Small intestine (tissue), 7 donors: Measurements from ENCODE around the gene SAMHD1. TPM values are rescaled to one million over a fixed set of nuclear protein-coding genes. Genes with fewer than 3 reads are reported as not detected.
"Not testable (repeated sequence)": the region's sequence is repeated elsewhere in the genome, so short reads cannot be mapped to it uniquely, and the experiment has no call there.

ENCODE experiments used
- DNase-seq, 2 donors: peaks; one replicate each; pipeline versions ENCODE4 v3.0.0 to v3.0.0-alpha.2; 2013
- FAIRE-seq: peaks from 2 replicates; lab custom pipeline; 2012; peaks lifted over from hg19 to GRCh38; lab: Jason Lieb, UNC
- H3K27ac ChIP-seq, 3 donors: one replicate each; pipeline ENCODE4 v1.5.1; 2013; ENCODE audit warnings: low read length in 2 of 3, mild to moderate bottlenecking in 2 of 3, control low read depth in 1 of 3, inconsistent platforms in 1 of 3, low read depth in 1 of 3, moderate library complexity in 1 of 3
- H3K27me3 ChIP-seq, 3 donors: one replicate each; pipeline ENCODE4 v1.6.1; 2013; ENCODE audit warnings: low read length in 3 of 3, inconsistent platforms in 1 of 3; ENCODE audit not compliant: control insufficient read depth in 3 of 3, insufficient read depth in 3 of 3
- H3K36me3 ChIP-seq, 3 donors: one replicate each; pipeline ENCODE4 v1.6.1; 2013; ENCODE audit warnings: low read length in 3 of 3, inconsistent platforms in 1 of 3, low read depth in 1 of 3, mild to moderate bottlenecking in 1 of 3, moderate library complexity in 1 of 3; ENCODE audit not compliant: control insufficient read depth in 3 of 3, insufficient read depth in 2 of 3
- H3K4me1 ChIP-seq, 3 donors: one replicate each; pipeline ENCODE4 v1.6.1; 2013; ENCODE audit warnings: low read length in 2 of 3, inconsistent platforms in 1 of 3, low read depth in 1 of 3, mild to moderate bottlenecking in 1 of 3, moderate library complexity in 1 of 3; ENCODE audit not compliant: control insufficient read depth in 3 of 3, insufficient read depth in 2 of 3
- H3K4me3 ChIP-seq, 3 donors: one replicate each; pipeline ENCODE4 v1.5.1; 2013; ENCODE audit warnings: low read length in 3 of 3, control low read depth in 1 of 3, inconsistent platforms in 1 of 3, low read depth in 1 of 3, mild to moderate bottlenecking in 1 of 3, moderate library complexity in 1 of 3
- H3K9me3 ChIP-seq, 2 donors: one replicate each; pipeline ENCODE4 v1.6.1; 2013; ENCODE audit warnings: low read depth in 1 of 2, low read length in 1 of 2; ENCODE audit not compliant: control insufficient read depth in 2 of 2, insufficient read depth in 1 of 2
- WGBS, 3 donors: extraction: QIAGEN DNeasy Blood & Tissue Kit; methylation state at CpG; one replicate each; pipeline ENCODE4 v1.1.7; 2013; 5-methylcytosine and 5-hydroxymethylcytosine counted together
- polyA plus RNA-seq, 4 donors: library from polyadenylated mRNA; stranded (reverse) in 3 of 4; unstranded in 1 of 4; fragments of 200-250 nt in 3 of 4; fragments of 120-200 nt in 1 of 4; gene quantifications; one replicate each; pipeline versions ENCODE4 v1.2.1 to v1.2.3, GENCODE V29; 2013
- donor health status: healthy with polysubstance abuse.
- donor health status: control.
- donor health status: control.
- donor health status: Bipolar disorder and iron deficiency.
- donor health status: healthy.

SAMHD1 gene
- polyA plus RNA-seq, 4 donors: 22.8 to 78.8 (median 28.5) TPM

DNA sequence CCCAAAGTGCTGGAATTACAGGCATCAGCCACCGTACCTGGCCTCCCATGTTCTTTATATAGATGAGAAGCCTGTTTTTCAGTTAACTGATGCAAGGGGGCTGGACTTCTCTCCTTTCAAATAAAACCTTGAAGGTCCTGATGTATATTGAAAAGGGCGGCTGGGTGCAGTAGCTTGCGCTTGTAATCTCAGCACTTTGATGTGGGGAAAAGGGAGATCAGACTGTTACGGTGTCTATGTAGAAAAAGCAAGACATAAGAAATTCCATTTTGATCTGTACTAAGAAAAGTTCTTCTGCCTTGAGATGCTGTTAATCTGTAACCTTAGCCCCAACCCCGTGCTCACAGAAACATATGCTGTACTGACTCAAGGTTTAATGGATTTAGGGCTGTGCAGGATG is 16.1 kb upstream of the SAMHD1 start:
- Histone ChIP-seq H3K9me3 (peaks cover 0 to 9% of the 10 kb centered on the region in 2 donors), H3K27me3 (no peaks in the 10 kb centered on the region), H3K4me1 (no peaks in the 10 kb centered on the region), H3K4me3 (no peak overlapping the region), H3K27ac (no peak overlapping the region), H3K36me3 (no peaks in the 10 kb centered on the region)
- DNase-seq (no peak), FAIRE-seq (no peak)
- 77 to 83% (median 81%) methylated on average over 5 of the region's 5 CpGs for WGBS, 3 donors

DNA sequence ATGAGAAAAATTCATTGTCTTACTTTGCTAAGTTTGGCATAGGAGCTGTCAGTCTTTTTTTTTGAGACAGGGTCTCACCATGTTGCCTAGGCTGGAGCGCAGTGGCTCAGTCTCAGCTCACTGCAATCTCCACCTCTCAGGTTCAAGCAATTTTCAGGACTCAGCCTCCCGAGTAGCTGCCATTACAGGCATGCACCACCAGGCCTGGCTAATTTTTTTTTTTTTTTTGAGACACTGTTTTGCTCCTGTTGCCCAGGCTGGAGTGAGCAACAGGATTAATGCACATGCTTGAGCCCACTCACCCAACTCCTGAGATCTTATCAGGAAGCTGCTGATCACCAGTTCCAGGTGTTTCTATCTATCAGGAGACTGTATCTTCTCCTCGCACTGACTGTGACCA is 15.5 kb upstream of the SAMHD1 start:
- H3K4me1 ChIP-seq, DNase-seq, H3K27ac ChIP-seq, H3K27me3 ChIP-seq, H3K4me3 ChIP-seq, H3K36me3 ChIP-seq, FAIRE-seq: not testable (repeated sequence)
- peaks cover 0 to 16% of the 10 kb centered on the region in 2 donors for H3K9me3 ChIP-seq
- WGBS, 3 donors: 94 to 96% (median 96%) methylated on average over 3 of the region's 3 CpGs

DNA sequence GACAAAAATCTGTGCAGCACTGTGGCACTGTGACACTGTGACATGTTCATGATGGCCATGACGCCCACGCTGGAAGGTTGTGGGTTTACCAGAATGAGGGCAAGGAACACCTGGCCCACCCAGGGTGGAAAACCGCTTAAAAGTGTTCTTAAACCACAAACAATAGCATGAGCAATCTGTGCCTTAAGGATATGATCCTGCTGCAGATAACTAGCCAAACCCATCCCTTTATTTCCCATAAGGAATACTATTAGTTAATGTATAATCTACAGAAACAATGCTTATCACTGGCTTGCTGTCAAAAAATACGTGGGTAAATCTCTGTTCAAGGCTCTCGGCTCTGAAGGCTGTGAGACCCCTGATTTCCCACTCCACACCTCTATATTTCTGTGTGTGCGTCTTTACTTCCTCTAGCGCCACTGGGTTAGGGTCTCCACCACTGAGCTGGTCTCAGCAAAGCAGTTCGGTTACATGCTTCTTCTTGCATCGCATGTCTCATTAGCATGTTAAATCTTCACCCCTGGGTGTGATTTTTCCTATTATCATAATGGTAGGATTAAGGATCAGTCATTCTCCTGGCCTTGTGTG is 10.9 kb upstream of the SAMHD1 start:
- not testable (repeated sequence) for FAIRE-seq, H3K27me3 ChIP-seq, H3K36me3 ChIP-seq, H3K4me1 ChIP-seq, H3K4me3 ChIP-seq, H3K27ac ChIP-seq, DNase-seq
- peaks cover 0 to 19% of the 10 kb centered on the region in 2 donors for H3K9me3 ChIP-seq
- 78 to 81% (median 79%) methylated on average over 9 of the region's 9 CpGs for WGBS, 3 donors

- 79 to 94% (median 87%) methylated on average over 4 of the region's 4 CpGs for WGBS, 3 donors
- H3K9me3 ChIP-seq: peaks cover 0 to 19% of the 10 kb centered on the region in 2 donors
- no peaks in the 10 kb centered on the region for H3K36me3 ChIP-seq
- FAIRE-seq (no peak), DNase-seq (no peak)
- no peaks in the 10 kb centered on the region for H3K27me3 ChIP-seq
- no peak overlapping the region for H3K4me3 ChIP-seq
- no peak overlapping the region for H3K27ac ChIP-seq
- H3K4me1 ChIP-seq: no peaks in the 10 kb centered on the region
These were observed 7.7 kb upstream of the SAMHD1 start for GRCh38 chr20:36959242-36959641.

GRCh38 chr20:36957875-36958667 is 6.6 kb upstream of the SAMHD1 start:
- FAIRE-seq: no peak
- no peak overlapping the region for H3K27ac ChIP-seq
- WGBS, 3 donors: 86 to 91% (median 88%) methylated on average over 10 of the region's 10 CpGs

GRCh38 chr20:36956674-36957073 is 5.2 kb upstream of the SAMHD1 start:
- FAIRE-seq: no peak
- Histone ChIP-seq H3K36me3 (no peaks in the 10 kb centered on the region), H3K4me3 (no peak overlapping the region), H3K27me3 (no peaks in the 10 kb centered on the region), H3K9me3 (peaks cover 0 to under 1% of the 10 kb centered on the region in 2 donors), H3K4me1 (peaks cover 0 to 10% (median 0%) of the 10 kb centered on the region in 3 donors), H3K27ac (no peak overlapping the region)
- WGBS, 3 donors: 66 to 84% (median 78%) methylated on average over 2 of the region's 2 CpGs
- no peak for DNase-seq

More at GRCh38 chr20:36957875-36958667, 6.6 kb upstream of the SAMHD1 start:
- Histone ChIP-seq H3K4me1 (peaks cover 0 to 1% (median 0%) of the 10 kb centered on the region in 3 donors), H3K27me3 (no peaks in the 10 kb centered on the region), H3K36me3 (no peaks in the 10 kb centered on the region), H3K4me3 (no peak overlapping the region), H3K9me3 (peaks cover 0 to 14% of the 10 kb centered on the region in 2 donors)
- peak; percentile 44 to 56 for DNase-seq

GRCh38 chr20:36956016-36956415 is 4.5 kb upstream of the SAMHD1 start:
- peaks cover 0 to under 1% (median 0%) of the 10 kb centered on the region in 3 donors for H3K27me3 ChIP-seq
- H3K9me3 ChIP-seq: no peaks in the 10 kb centered on the region
- H3K4me3 ChIP-seq: no peak overlapping the region
- H3K36me3 ChIP-seq: no peaks in the 10 kb centered on the region
- H3K27ac ChIP-seq: no peak overlapping the region
- H3K4me1 ChIP-seq: peaks cover 0 to 10% (median 0%) of the 10 kb centered on the region in 3 donors
- DNase-seq (no peak), FAIRE-seq (no peak)
- 60 to 78% (median 77%) methylated on average over 3 of the region's 3 CpGs for WGBS, 3 donors

DNA sequence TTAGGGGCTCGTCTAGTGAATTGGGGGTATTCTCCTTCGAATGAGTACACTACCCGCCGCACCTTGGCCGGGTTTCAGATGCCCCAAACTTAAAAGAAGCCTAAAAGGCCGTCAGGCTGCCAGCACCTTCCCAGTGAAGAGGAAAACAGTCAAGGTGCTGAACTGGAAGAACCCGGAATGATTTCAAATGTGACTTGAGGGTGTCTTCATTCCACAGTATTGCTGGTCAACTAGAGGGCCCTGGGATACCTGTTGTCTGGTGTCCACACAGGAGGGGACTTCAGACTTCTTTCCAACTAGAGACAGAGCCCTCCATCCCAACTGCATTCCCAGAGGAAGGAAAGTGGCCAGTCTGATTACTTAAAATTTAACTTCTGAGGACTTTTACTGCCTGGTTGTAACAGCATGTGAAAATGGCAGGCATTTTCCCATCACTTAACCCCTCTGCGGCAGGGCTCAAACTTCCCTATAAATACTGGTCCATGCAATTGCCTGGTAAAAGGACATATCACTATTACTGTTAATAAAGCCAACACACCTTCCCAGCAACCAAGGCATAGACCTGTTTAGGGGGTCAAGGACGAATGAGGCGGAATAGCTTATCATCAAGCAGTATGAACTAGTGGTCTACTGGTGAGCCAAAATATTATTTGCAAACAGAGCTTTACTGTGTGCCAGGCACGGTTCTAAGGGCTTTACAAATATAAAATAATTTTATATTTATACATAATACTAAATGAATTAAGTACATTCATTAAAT is 651 bp upstream of the SAMHD1 start:
- WGBS, 3 donors: 29 to 34% (median 30%) methylated on average over 11 of the region's 11 CpGs
- peaks cover 0 to 2% (median 0%) of the 10 kb centered on the region in 3 donors for H3K36me3 ChIP-seq
- peaks cover 0 to 3% (median 0%) of the 10 kb centered on the region in 3 donors for H3K27me3 ChIP-seq
- FAIRE-seq (no peak), DNase-seq (no peak)
- H3K9me3 ChIP-seq: no peaks in the 10 kb centered on the region
- H3K4me3 ChIP-seq: peak overlapping the region in 2 of 3 donors; percentile 79 to 95
- peak overlapping the region in 2 of 3 donors; percentile 77 to 95 for H3K27ac ChIP-seq
- H3K4me1 ChIP-seq: peaks cover 0 to 22% (median 0%) of the 10 kb centered on the region in 3 donors
